Activated CD8-positive, alpha-beta T cell treated with anti-CD3 and anti-CD28 coated beads for 36 hours (primary cell): Measurements from ENCODE around the gene FAM107A. TPM values are rescaled to one million over a fixed set of nuclear protein-coding genes. Genes with fewer than 3 reads are reported as not detected.

Source experiments
- ATAC-seq: fragments of 200-7000 bp; cut with Tn5 transposase; one replicate; pipeline ENCODE4 v1.10.0; 2021; ENCODE audit warnings: mild to moderate bottlenecking, moderate library complexity
- CTCF ChIA-PET: fragments of 350-600 bp; sonication (Branson Sonifier 250); formaldehyde crosslinking; loops from one replicate; lab custom pipeline; 2021; ENCODE audit warnings: antibody characterized with exemption; lab: Charles Lee
- POLR2A ChIA-PET: fragments of 350-600 bp; sonication (Branson Sonifier 250); formaldehyde crosslinking; loops from one replicate; lab custom pipeline; 2021; ENCODE audit warnings: antibody characterized with exemption; lab: Charles Lee
- DNase-seq: peaks from one replicate; pipeline ENCODE4 v3.0.0-alpha.2; 2020
- H3K27ac Mint-ChIP-seq: one replicate; pipeline ENCODE4 v1.8.0; 2021; ENCODE audit warnings: mild to moderate bottlenecking, mixed read lengths
- H3K27me3 Mint-ChIP-seq: one replicate; pipeline ENCODE4 v1.8.0; 2021; ENCODE audit warnings: mixed read lengths
- H3K36me3 Mint-ChIP-seq: one replicate; pipeline ENCODE4 v1.8.0; 2021; ENCODE audit warnings: low read depth, mixed read lengths
- H3K4me1 Mint-ChIP-seq: one replicate; pipeline ENCODE4 v1.8.0; 2021; ENCODE audit warnings: low read depth, mixed read lengths
- H3K4me3 Mint-ChIP-seq: one replicate; pipeline ENCODE4 v1.8.0; 2021; ENCODE audit warnings: mild to moderate bottlenecking, moderate library complexity, mixed read lengths
- H3K9me3 Mint-ChIP-seq: one replicate; pipeline ENCODE4 v1.8.0; 2021; ENCODE audit warnings: mixed read lengths
- CTCF ChIP-seq: fragments of 200-600 bp; IDR thresholded peaks from one replicate; pipeline ENCODE4 v1.8.0; 2022; ENCODE audit warnings: antibody characterized with exemption, mild to moderate bottlenecking
- intact Hi-C: fragments of 100-400 bp; cut with micrococcal nuclease; formaldehyde crosslinking; loops from one replicate; pipeline ENCODE4 v1.10.0; 2022
- total RNA-seq, 2 experiments: library from RNA; stranded (reverse); gene quantifications; one replicate each; pipeline ENCODE4 v1.2.3, GENCODE V29; 2021

The FAM107A gene
- total RNA-seq, 2 experiments from 2014 or later, result not detected

GRCh38 chr3:58613236-58614132 lies 36.3 kb upstream of the FAM107A start:
- no peak for DNase-seq
- no peak overlapping the region for H3K27ac Mint-ChIP-seq
- H3K36me3 Mint-ChIP-seq, result no peaks in the 10 kb centered on the region
- H3K4me1 Mint-ChIP-seq, result no peaks in the 10 kb centered on the region
- ChIA-PET POLR2A (no interaction called here), CTCF (interaction anchor here (1.9 kb wide), 1 partner anchor 17 kb away, joined by 8 read pairs; no protein-coding TSS in a partner anchor)
- ATAC-seq, result no peak
- no peaks in the 10 kb centered on the region for H3K9me3 Mint-ChIP-seq
- intact Hi-C loops, result no loop called here
- H3K4me3 Mint-ChIP-seq, result no peak overlapping the region
- no peak for TF ChIP-seq CTCF
- H3K27me3 Mint-ChIP-seq, result no peaks in the 10 kb centered on the region

- Mint-ChIP-seq H3K4me1 (no peaks in the 10 kb centered on the region), H3K27me3 (no peaks in the 10 kb centered on the region), H3K27ac (no peak overlapping the region), H3K4me3 (no peak overlapping the region), H3K9me3 (no peaks in the 10 kb centered on the region), H3K36me3 (no peaks in the 10 kb centered on the region)
- DNase-seq (no peak), ATAC-seq (no peak)
- no peak for TF ChIP-seq CTCF
- intact Hi-C loops, result no loop called here
- ChIA-PET POLR2A (no interaction called here), CTCF (interaction anchor here (1.9 kb wide), 1 partner anchor 18 kb away, joined by 8 read pairs; no protein-coding TSS in a partner anchor)
Measured at GRCh38 chr3:58612830-58613229, 35.6 kb upstream of the FAM107A start.

- Mint-ChIP-seq H3K4me1 (no peaks in the 10 kb centered on the region), H3K4me3 (no peak overlapping the region), H3K27ac (no peak overlapping the region), H3K27me3 (peaks cover 3% of the 10 kb centered on the region), H3K9me3 (no peaks in the 10 kb centered on the region), H3K36me3 (no peaks in the 10 kb centered on the region)
- no peak for TF ChIP-seq CTCF
- POLR2A ChIA-PET, result no interaction called here
- ATAC-seq (peak; percentile 49), DNase-seq (peak; percentile 14)
- intact Hi-C loops, result no loop called here
- CTCF ChIA-PET, result interaction anchor here (1.1 kb wide), 1 partner anchor 40 kb away, joined by 3 read pairs; no protein-coding TSS in a partner anchor
Measured at GRCh38 chr3:58609990-58610389, 32.8 kb upstream of the FAM107A start.

- DNase-seq (no peak), ATAC-seq (no peak)
- CTCF ChIA-PET, result interaction anchor here (2.2 kb wide), 1 partner anchor 22 kb away, joined by 10 read pairs; no protein-coding TSS in a partner anchor
- POLR2A ChIA-PET, result interaction anchor here (0.7 kb wide), 1 partner anchor 1124 kb away, joined by 3 read pairs; no protein-coding TSS in a partner anchor
- Mint-ChIP-seq H3K36me3 (no peaks in the 10 kb centered on the region), H3K4me1 (no peaks in the 10 kb centered on the region), H3K4me3 (no peak overlapping the region), H3K27ac (no peak overlapping the region), H3K27me3 (peaks cover 6% of the 10 kb centered on the region), H3K9me3 (no peaks in the 10 kb centered on the region)
- no peak for TF ChIP-seq CTCF
- intact Hi-C loops, result no loop called here
Measured at GRCh38 chr3:58608648-58609047, 31.5 kb upstream of the FAM107A start.

- peak; percentile 12 for DNase-seq
- CTCF ChIA-PET, result interaction anchor here (2.2 kb wide), 1 partner anchor 23 kb away, joined by 10 read pairs; no protein-coding TSS in a partner anchor
- H3K36me3 Mint-ChIP-seq, result no peaks in the 10 kb centered on the region
Measured at GRCh38 chr3:58607816-58608215, 30.6 kb upstream of the FAM107A start.

More at GRCh38 chr3:58607816-58608215, 30.6 kb upstream of the FAM107A start:
- Mint-ChIP-seq H3K27me3 (peaks cover 6% of the 10 kb centered on the region), H3K9me3 (no peaks in the 10 kb centered on the region), H3K27ac (no peak overlapping the region), H3K4me3 (no peak overlapping the region), H3K4me1 (no peaks in the 10 kb centered on the region)
- ATAC-seq, result peak; percentile 30
- no peak for TF ChIP-seq CTCF
- POLR2A ChIA-PET, result interaction anchor here (0.6 kb wide), 2 partner anchors 40 to 181 kb away, joined by 3 read pairs; no protein-coding TSS in a partner anchor
- intact Hi-C loops, result no loop called here
